CD4-positive, alpha-beta memory T cell (primary cell): ENCODE results near the gene TUB. TPM values are rescaled to one million over a fixed set of nuclear protein-coding genes. Genes with fewer than 3 reads are reported as not detected.
A peak's percentile ranks its signal among the peaks of the same experiment; 100 is the strongest.

Source experiments
- CTCF ChIA-PET: fragments of 350-600 bp; sonication (Branson Sonifier 250); formaldehyde crosslinking; loops from one replicate; lab custom pipeline; 2021; ENCODE audit warnings: inconsistent platforms; ENCODE audit not compliant: partially characterized antibody; lab: Charles Lee
- POLR2A ChIA-PET: fragments of 350-600 bp; sonication (Branson Sonifier 250); formaldehyde crosslinking; loops from one replicate; lab custom pipeline; 2021; ENCODE audit not compliant: partially characterized antibody; lab: Charles Lee
- DNase-seq, 5 donors: peaks; one replicate each; pipeline versions ENCODE4 v3.0.0 to v3.0.0-alpha.2; 2020 to 2022; ENCODE audit warnings: mixed read lengths in 1 of 5
- H3K27ac ChIP-seq: one replicate; pipeline ENCODE4 v1.7.0; 2013; ENCODE audit warnings: low read depth, low read length
- H3K27me3 ChIP-seq: 2 replicates; pipeline ENCODE4 v1.7.0; 2013; ENCODE audit warnings: mild to moderate bottlenecking, low read length, moderate library complexity; ENCODE audit not compliant: insufficient read depth
- H3K36me3 ChIP-seq: 2 replicates; pipeline ENCODE4 v1.7.0; 2013; ENCODE audit warnings: mild to moderate bottlenecking, low read length, moderate library complexity; ENCODE audit not compliant: insufficient read depth
- H3K4me1 ChIP-seq: 2 replicates; pipeline ENCODE4 v1.7.0; 2013; ENCODE audit warnings: mild to moderate bottlenecking, low read length, moderate library complexity; ENCODE audit not compliant: insufficient read depth
- H3K4me3 ChIP-seq, 2 donors: one replicate each; pipeline ENCODE4 v1.7.0; 2013; ENCODE audit warnings: low read length in 2 of 2, mild to moderate bottlenecking in 1 of 2
- H3K9me3 ChIP-seq, 2 donors: one replicate each; pipeline ENCODE4 v1.7.0; 2013; ENCODE audit warnings: low read length in 2 of 2, control low read depth in 1 of 2; ENCODE audit not compliant: control insufficient read depth in 1 of 2
- H3K27ac Mint-ChIP-seq, 7 donors: one replicate each; pipeline ENCODE4 v1.8.0; 2020 to 2021; ENCODE audit warnings: mixed read lengths in 7 of 7, mild to moderate bottlenecking in 6 of 7, inconsistent platforms in 3 of 7, moderate library complexity in 3 of 7
- H3K27me3 Mint-ChIP-seq, 2 donors: one replicate each; pipeline ENCODE4 v1.8.0; 2020 to 2021; ENCODE audit warnings: mixed read lengths in 2 of 2
- H3K36me3 Mint-ChIP-seq, 2 donors: one replicate each; pipeline ENCODE4 v1.8.0; 2020 to 2021; ENCODE audit warnings: mixed read lengths in 2 of 2, inconsistent platforms in 1 of 2, mild to moderate bottlenecking in 1 of 2
- H3K4me1 Mint-ChIP-seq, 4 donors: one replicate each; pipeline ENCODE4 v1.8.0; 2020 to 2021; ENCODE audit warnings: mixed read lengths in 4 of 4, mild to moderate bottlenecking in 1 of 4
- H3K4me3 Mint-ChIP-seq, 8 donors: one replicate each; pipeline ENCODE4 v1.8.0; 2020 to 2021; ENCODE audit warnings: mixed read lengths in 8 of 8, mild to moderate bottlenecking in 7 of 8, moderate library complexity in 6 of 8, inconsistent platforms in 3 of 8
- H3K9me3 Mint-ChIP-seq, 8 donors: one replicate each; pipeline ENCODE4 v1.8.0; 2020 to 2021; ENCODE audit warnings: mixed read lengths in 8 of 8, mild to moderate bottlenecking in 5 of 8, inconsistent platforms in 3 of 8, moderate library complexity in 1 of 8
- intact Hi-C: fragments of 100-400 bp; cut with micrococcal nuclease; formaldehyde crosslinking; loops from one replicate; pipeline ENCODE4 v1.15.1; 2023
- polyA plus RNA-seq, 2 donors: library from polyadenylated mRNA; unstranded; fragments of 300-500 nt; fragmentation: Illumina TruSeq; gene quantifications; one replicate each; pipeline ENCODE4 v1.2.3, GENCODE V29; 2021
- total RNA-seq, 2 experiments: library from RNA; stranded (reverse); gene quantifications; one replicate each; pipeline ENCODE4 v1.2.3, GENCODE V29; 2021

The TUB gene
- total and polyA plus RNA-seq, 4 experiments from 2014 or later, result 0.15 to 0.36 (median 0.26) TPM; not detected in 1

DNA sequence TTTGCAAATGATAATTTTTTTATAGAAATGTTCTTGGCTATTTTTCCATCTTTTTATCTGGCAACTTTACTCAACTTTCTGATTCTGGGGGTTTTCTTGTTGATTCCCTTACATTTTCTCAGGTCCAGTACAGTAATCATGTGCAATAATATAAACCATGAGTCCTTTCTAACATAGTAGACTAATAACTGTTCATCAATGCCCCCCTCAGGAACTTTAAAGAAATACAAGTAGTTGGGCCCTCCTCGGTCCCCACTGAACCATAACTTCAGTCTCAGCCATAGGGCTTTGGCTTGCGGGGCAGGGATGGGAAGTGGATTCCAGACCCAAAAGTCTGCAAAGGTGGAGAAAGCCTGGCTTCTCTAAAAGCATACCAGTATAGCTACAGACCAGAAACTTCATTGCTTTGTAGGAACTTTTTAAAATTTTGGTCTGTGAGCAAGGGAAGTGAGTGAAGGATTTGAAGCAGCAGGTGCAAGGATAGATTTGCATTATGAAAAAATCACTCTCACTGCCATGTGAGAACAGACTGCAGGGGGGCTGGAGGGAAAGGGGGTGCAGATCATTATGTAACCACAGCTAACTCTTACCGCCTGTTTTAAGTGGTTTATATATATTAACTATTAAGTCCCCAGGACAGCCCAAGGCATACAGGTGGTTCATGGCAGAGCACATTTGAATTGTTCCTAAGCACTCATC lies 10.4 kb upstream of the TUB start:
- Mint-ChIP-seq H3K36me3 (no peaks in the 10 kb centered on the region), H3K27ac (no peak overlapping the region), H3K4me1 (no peaks in the 10 kb centered on the region), H3K27me3 (peaks cover 4% of the 10 kb centered on the region in 2 donors), H3K4me3 (no peak overlapping the region), H3K9me3 (peaks cover 0 to 2% (median 0%) of the 10 kb centered on the region in 8 donors)
- Histone ChIP-seq H3K27ac (no peak overlapping the region), H3K36me3 (no peaks in the 10 kb centered on the region), H3K27me3 (no peaks in the 10 kb centered on the region), H3K4me1 (no peaks in the 10 kb centered on the region), H3K4me3 (no peak overlapping the region), H3K9me3 (no peaks in the 10 kb centered on the region)
- intact Hi-C loops, result loop anchor here (2.0 kb wide), 1 partner anchor 64 kb away; no protein-coding TSS in a partner anchor
- DNase-seq, result no peak
- ChIA-PET POLR2A (no interaction called here), CTCF (interaction anchor here (1.0 to 1.4 kb wide), 2 partner anchors 10 kb away, joined by 3 to 4 read pairs; no protein-coding TSS in a partner anchor)

DNA sequence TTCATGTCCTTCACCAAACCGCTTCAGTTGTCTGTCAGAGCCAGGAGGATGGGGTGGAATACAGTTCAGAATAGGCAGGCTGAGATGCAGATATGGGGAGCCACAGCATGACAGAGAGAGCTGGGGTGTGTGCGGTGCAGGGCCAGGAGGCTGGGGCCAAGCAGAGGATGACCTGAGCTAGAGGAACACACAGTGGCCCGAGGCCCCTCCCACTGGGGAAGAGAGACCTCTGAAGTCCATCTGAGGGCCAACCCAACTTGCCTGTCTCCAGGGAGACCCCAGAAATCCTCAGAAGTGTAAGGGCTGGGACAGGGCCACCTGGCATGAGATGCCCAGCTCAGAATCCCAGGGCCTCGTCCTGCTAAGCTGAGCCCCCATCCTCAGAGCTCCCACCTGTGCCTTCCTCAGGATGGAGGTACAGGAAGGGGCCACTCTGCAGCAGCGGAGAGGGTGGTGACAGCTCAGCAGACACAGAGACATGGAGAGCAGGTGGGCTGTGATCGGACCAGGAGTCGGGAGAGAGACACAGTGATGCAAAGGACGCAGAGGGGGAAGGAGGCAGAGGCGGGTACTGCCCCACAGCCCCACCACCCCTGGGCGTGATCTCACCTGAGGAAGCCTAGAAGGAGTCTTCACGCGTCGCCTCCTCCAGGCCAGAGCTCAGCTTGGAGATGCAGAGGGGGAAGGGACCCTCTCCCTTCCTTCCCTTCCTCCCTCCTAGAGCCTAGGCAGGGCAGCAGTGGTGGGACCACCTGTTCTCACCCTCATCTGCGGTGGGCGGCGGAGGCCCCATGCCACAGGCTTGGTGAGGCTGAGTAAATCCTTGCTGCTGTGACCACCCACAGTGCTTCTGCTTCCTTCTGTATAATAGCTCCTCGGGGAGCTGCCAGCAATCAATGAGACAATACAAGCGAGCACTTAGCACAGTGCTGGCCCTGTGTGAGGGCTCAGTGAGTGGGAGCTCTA lies 9.1 kb upstream of the TUB start:
- no peak overlapping the region for H3K4me3 ChIP-seq
- H3K9me3 ChIP-seq, result no peaks in the 10 kb centered on the region
- no peaks in the 10 kb centered on the region for H3K36me3 ChIP-seq
- Mint-ChIP-seq H3K4me1 (no peaks in the 10 kb centered on the region), H3K36me3 (no peaks in the 10 kb centered on the region), H3K27ac (peak overlapping the region in 1 of 7 donors; percentile 24), H3K9me3 (peaks cover 0 to 2% (median 0%) of the 10 kb centered on the region in 8 donors), H3K27me3 (peaks cover 4% of the 10 kb centered on the region in 2 donors), H3K4me3 (no peak overlapping the region)
- H3K4me1 ChIP-seq, result no peaks in the 10 kb centered on the region
- no peak for DNase-seq
- intact Hi-C loops, result loop anchor here (2.0 kb wide), 1 partner anchor 65 kb away; no protein-coding TSS in a partner anchor
- CTCF ChIA-PET, result interaction anchor here (0.7 to 1.4 kb wide), 4 partner anchors 8 to 65 kb away, joined by 3 to 4 read pairs (median 3); no protein-coding TSS in a partner anchor
- POLR2A ChIA-PET, result no interaction called here
- H3K27me3 ChIP-seq, result no peaks in the 10 kb centered on the region
- H3K27ac ChIP-seq, result no peak overlapping the region

DNA sequence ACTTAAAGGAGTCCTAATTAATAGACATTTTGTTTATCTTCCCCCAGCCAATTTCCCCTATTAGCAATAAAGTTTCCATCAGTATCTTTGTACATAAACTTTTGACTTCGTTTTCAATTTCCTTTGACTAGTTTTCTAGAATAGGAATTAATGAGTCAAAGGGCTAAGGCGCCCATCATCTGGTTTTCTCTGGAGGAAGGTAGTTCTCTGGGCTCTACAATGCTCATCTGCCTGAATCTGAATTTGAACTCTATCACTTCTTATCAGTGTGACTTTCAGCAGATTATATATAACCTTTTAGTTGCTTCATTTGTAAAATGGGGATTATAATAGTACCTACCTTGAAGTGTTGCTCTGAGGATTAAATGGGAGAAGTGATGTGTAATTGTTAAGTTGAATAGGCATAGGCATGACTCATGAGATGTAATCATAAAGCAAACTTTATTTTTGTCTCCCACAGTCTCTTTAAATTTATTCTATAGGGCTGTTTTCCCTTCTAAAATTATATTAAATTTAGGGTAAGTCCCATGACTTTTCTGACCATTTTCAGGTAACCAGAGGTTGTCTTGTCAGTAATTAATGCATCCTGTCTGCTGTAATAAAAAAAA lies 5.8 kb upstream of the TUB start:
- H3K27me3 Mint-ChIP-seq, result peaks cover 4 to 9% of the 10 kb centered on the region in 2 donors
- CTCF ChIA-PET, result no interaction called here
- intact Hi-C loops, result no loop called here
- H3K4me3 Mint-ChIP-seq, result no peak overlapping the region
- no peaks in the 10 kb centered on the region for H3K36me3 ChIP-seq
- H3K27ac Mint-ChIP-seq, result no peak overlapping the region
- no peaks in the 10 kb centered on the region for H3K4me1 ChIP-seq
- no peak overlapping the region for H3K4me3 ChIP-seq
- no peaks in the 10 kb centered on the region for H3K4me1 Mint-ChIP-seq
- peaks cover 4% of the 10 kb centered on the region for H3K27me3 ChIP-seq
- POLR2A ChIA-PET, result no interaction called here
- H3K27ac ChIP-seq, result no peak overlapping the region
- no peak for DNase-seq
- no peaks in the 10 kb centered on the region for H3K9me3 Mint-ChIP-seq
- no peaks in the 10 kb centered on the region for H3K9me3 ChIP-seq
- no peaks in the 10 kb centered on the region for H3K36me3 Mint-ChIP-seq

DNA sequence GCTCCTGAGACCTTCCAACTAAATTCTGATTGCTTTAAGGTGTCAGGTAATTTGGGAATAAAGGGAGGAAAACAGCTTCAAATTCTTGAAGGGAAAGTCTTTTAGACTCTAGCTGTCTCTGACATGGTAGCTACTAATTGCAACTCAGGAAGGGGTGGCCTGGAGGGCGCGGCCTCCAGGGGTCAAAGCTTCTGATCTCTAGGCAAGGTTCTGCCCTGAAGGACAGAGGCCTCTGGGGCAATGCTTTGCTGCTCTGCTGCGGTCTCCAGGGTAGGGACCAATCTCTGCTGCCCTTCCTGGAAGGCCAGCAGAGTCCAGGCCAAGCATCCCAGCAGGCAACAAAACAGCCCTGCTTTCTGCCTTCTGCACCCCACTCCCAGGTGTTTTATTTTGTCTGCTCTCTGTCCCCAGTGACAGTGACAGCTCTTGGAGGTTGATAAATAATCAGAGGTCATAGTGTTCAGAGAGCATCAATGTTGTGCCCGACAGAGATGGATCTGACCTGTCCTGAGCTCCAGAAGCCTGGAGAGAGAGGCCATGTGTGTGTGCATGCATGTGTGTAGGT lies 1.8 kb upstream of the TUB start:
- Histone ChIP-seq H3K27ac (no peak overlapping the region), H3K4me3 (no peak overlapping the region), H3K27me3 (peaks cover 17% of the 10 kb centered on the region), H3K9me3 (no peaks in the 10 kb centered on the region), H3K4me1 (peaks cover 7% of the 10 kb centered on the region), H3K36me3 (no peaks in the 10 kb centered on the region)
- H3K36me3 Mint-ChIP-seq, result no peaks in the 10 kb centered on the region
- no peaks in the 10 kb centered on the region for H3K9me3 Mint-ChIP-seq
- ChIA-PET CTCF (interaction anchor here (1.1 to 2.9 kb wide), 3 partner anchors 13 to 93 kb away, joined by 3 to 13 read pairs (median 3); no protein-coding TSS in a partner anchor), POLR2A (no interaction called here)
- intact Hi-C loops, result no loop called here
- H3K4me3 Mint-ChIP-seq, result peak overlapping the region in 5 of 8 donors; percentile 0 to 82 (median 32)
- H3K27ac Mint-ChIP-seq, result peak overlapping the region in 1 of 7 donors; percentile 88
- no peak for DNase-seq
- H3K4me1 Mint-ChIP-seq, result peaks cover 2 to 11% (median 7%) of the 10 kb centered on the region in 4 donors
- peaks cover 29 to 35% of the 10 kb centered on the region in 2 donors for H3K27me3 Mint-ChIP-seq

DNA sequence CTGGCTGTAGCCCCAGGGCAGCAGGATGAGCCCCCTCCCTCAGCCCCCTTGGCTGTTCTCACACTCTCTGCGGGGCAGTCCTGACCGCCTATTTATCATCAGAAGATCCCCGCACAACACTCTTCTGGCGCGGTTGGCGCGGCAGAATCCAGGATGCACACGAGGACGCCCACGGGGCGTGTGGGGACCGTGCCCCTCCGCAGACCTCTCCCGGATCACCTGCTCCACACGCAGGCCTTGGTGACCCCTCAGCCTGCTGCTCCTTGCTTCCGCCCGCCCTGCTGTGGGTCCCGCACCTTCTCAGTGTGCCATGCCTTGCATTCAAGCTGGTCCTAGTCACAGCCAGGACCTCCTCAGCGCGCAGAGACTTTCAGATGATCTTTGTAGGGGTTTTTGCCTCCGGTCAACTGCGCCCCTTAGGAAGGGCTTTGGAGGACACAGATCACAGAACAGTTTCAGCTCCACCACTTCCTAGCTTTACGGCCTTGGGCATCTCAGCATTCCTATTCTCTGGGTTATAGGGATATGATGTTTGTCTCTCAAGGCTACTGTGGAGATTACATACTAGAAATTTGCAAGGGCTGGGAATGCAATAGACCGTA lies 841 bp upstream of the TUB start:
- intact Hi-C loops, result no loop called here
- no peak overlapping the region for H3K27ac ChIP-seq
- ChIA-PET POLR2A (no interaction called here), CTCF (interaction anchor here (1.1 to 2.9 kb wide), 5 partner anchors 9 to 94 kb away, joined by 3 to 13 read pairs (median 4); no protein-coding TSS in a partner anchor)
- peaks cover 7% of the 10 kb centered on the region for H3K4me1 ChIP-seq
- DNase-seq, result no peak
- Mint-ChIP-seq H3K27ac (no peak overlapping the region), H3K9me3 (no peaks in the 10 kb centered on the region), H3K4me3 (peak overlapping the region; percentile 62 to 84 (median 70)), H3K36me3 (no peaks in the 10 kb centered on the region), H3K4me1 (peaks cover 2 to 11% (median 7%) of the 10 kb centered on the region in 4 donors), H3K27me3 (peaks cover 33 to 41% of the 10 kb centered on the region in 2 donors)
- H3K9me3 ChIP-seq, result no peaks in the 10 kb centered on the region
- no peak overlapping the region for H3K4me3 ChIP-seq
- H3K27me3 ChIP-seq, result peaks cover 22% of the 10 kb centered on the region
- no peaks in the 10 kb centered on the region for H3K36me3 ChIP-seq

DNA sequence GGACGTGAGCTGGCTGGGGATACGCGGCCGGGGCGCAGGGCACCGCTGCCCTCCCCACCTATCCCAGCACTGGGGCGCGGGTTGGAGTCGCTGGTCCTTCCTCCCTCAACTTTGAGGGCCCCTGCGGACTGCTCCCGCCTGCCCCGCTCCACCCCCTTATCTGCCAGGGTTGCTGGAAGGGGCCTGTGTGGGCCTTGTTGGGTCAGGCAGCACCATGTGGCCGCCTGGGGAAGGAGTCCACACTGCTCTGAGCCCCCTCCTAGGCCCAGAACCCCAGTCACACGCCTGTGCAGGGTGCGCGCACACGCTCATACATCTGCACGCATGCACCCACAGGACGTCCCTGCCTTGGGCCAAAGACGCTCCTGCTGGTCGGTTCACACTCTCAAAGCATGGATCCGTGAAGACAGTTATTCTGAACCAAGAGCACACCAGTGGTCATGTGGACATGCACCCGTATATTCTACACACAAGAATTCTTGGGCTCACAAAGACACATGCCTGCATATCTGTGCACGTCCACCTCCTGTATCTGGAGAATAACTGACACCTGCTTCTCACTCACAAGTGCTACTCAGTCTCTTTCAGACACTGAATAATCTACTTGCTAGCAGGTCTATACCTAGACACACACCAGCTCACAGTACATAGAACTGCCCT lies 710 bp downstream of the TUB start:
- POLR2A ChIA-PET, result no interaction called here
- peak overlapping the region; percentile 41 to 75 (median 69) for H3K4me3 Mint-ChIP-seq
- CTCF ChIA-PET, result interaction anchor here (1.2 to 1.7 kb wide), 2 partner anchors 10 to 17 kb away, joined by 4 to 6 read pairs; no protein-coding TSS in a partner anchor
- H3K36me3 Mint-ChIP-seq, result no peaks in the 10 kb centered on the region
- Histone ChIP-seq H3K27me3 (peaks cover 22% of the 10 kb centered on the region), H3K27ac (no peak overlapping the region), H3K4me1 (peaks cover 7% of the 10 kb centered on the region), H3K9me3 (no peaks in the 10 kb centered on the region), H3K36me3 (no peaks in the 10 kb centered on the region), H3K4me3 (no peak overlapping the region)
- no peak for DNase-seq
- peaks cover 33 to 46% of the 10 kb centered on the region in 2 donors for H3K27me3 Mint-ChIP-seq
- H3K9me3 Mint-ChIP-seq, result no peaks in the 10 kb centered on the region
- H3K4me1 Mint-ChIP-seq, result peaks cover 2 to 11% (median 7%) of the 10 kb centered on the region in 4 donors
- intact Hi-C loops, result no loop called here
- no peak overlapping the region for H3K27ac Mint-ChIP-seq
